Right kidney (tissue), 9 donors: ENCODE data around the gene CENPQ.
"Not testable (repeated sequence)": the region's sequence is repeated elsewhere in the genome, so short reads cannot be mapped to it uniquely, and the experiment has no call there.

ENCODE experiments used
- DNase-seq: peaks from one replicate; pipeline ENCODE4 v3.0.0-alpha.2; 2016
- long read RNA-seq, 8 donors: transcript quantifications; one replicate each; lab custom pipeline, GENCODE V29; 2026

Gene CENPQ
- long read RNA-seq, donor 1, partial matches to known transcripts: 0 of 8 reads
- long read RNA-seq, donor 1, other reads (novel, unspliced or antisense): 5 of 8 reads
- long read RNA-seq, donor 2, partial matches to known transcripts: 0 of 1 reads
- long read RNA-seq, donor 2, other reads (novel, unspliced or antisense): 0 of 1 reads
- long read RNA-seq, donor 3: 0 reads
- long read RNA-seq, donor 4, partial matches to known transcripts: 0 of 3 reads
- long read RNA-seq, donor 4, other reads (novel, unspliced or antisense): 0 of 3 reads
- long read RNA-seq, donor 5, transcript CENPQ-201 (9 exons, 1,733 nt): major isoform, 5 of 11 reads
- long read RNA-seq, donor 5, partial matches to known transcripts: 0 of 11 reads
- long read RNA-seq, donor 5, other reads (novel, unspliced or antisense): 6 of 11 reads
- long read RNA-seq, donor 6, partial matches to known transcripts: 0 of 1 reads
- long read RNA-seq, donor 6, other reads (novel, unspliced or antisense): 0 of 1 reads
- long read RNA-seq, donor 7, partial matches to known transcripts: 0 of 1 reads
- long read RNA-seq, donor 7, other reads (novel, unspliced or antisense): 0 of 1 reads
- long read RNA-seq, donor 8, partial matches to known transcripts: 0 of 1 reads
- long read RNA-seq, donor 8, other reads (novel, unspliced or antisense): 0 of 1 reads

- peak; percentile 79 for DNase-seq
Measured at GRCh38 chr6:49462927-49463611, at the start of gene CENPQ, which contains the start of gene MMUT. Gene CENPQ, plus strand, starts transcription at chr6:49463370. Its CDS starts 6,807 bp downstream, at chr6:49470177. Gene MMUT, minus strand, starts transcription at chr6:49463253. Its CDS starts 3,787 bp downstream, at chr6:49459466.

- DNase-seq: no peak
Measured at GRCh38 chr6:49415358-49415757, 47.8 kb upstream of the CENPQ start.

- DNase-seq: no peak
Measured at GRCh38 chr6:49416195-49416594, 47.0 kb upstream of the CENPQ start.

GRCh38 chr6:49423817-49424216, 39.4 kb upstream of the CENPQ start:
- no peak for DNase-seq

GRCh38 chr6:49430187-49430586, 33.0 kb upstream of the CENPQ start:
- no peak for DNase-seq

GRCh38 chr6:49430866-49431265, 32.3 kb upstream of the CENPQ start:
- DNase-seq: no peak

- no peak for DNase-seq
Measured at GRCh38 chr6:49453221-49453620, 9.9 kb upstream of the CENPQ start.

GRCh38 chr6:49454787-49455709, 8.1 kb upstream of the CENPQ start:
- no peak for DNase-seq

- DNase-seq: no peak
Measured at GRCh38 chr6:49457771-49458170, 5.4 kb upstream of the CENPQ start.

- no peak for DNase-seq
Measured at GRCh38 chr6:49462071-49462470, 1.1 kb upstream of the CENPQ start.

GRCh38 chr6:49462599-49462926, 607 bp upstream of the CENPQ start:
- DNase-seq: no peak

- no peak for DNase-seq
Measured at GRCh38 chr6:49463612-49463967, 420 bp downstream of the CENPQ start.

- DNase-seq: no peak
Measured at GRCh38 chr6:49464691-49465090, 1.5 kb downstream of the CENPQ start.

- DNase-seq: no peak
Measured at GRCh38 chr6:49468042-49468441, 4.9 kb downstream of the CENPQ start.

GRCh38 chr6:49476564-49476963, 13.4 kb downstream of the CENPQ start:
- DNase-seq: not testable (repeated sequence)

GRCh38 chr6:49479308-49479970, 16.3 kb downstream of the CENPQ start:
- DNase-seq: no peak

- not testable (repeated sequence) for DNase-seq
Measured at GRCh38 chr6:49481846-49482245, 18.7 kb downstream of the CENPQ start.

GRCh38 chr6:49483380-49483779, 20.2 kb downstream of the CENPQ start:
- not testable (repeated sequence) for DNase-seq

- DNase-seq: no peak
Measured at GRCh38 chr6:49490633-49491032, 27.5 kb downstream of the CENPQ start.

- no peak for DNase-seq
Measured at GRCh38 chr6:49497304-49497703, 34.1 kb downstream of the CENPQ start.

- DNase-seq: no peak
Measured at GRCh38 chr6:49499126-49499525, 36.0 kb downstream of the CENPQ start.

- DNase-seq: no peak
Measured at GRCh38 chr6:49499623-49500022, 36.5 kb downstream of the CENPQ start, which contains the start of gene GLYATL3. Gene GLYATL3, plus strand, starts transcription at chr6:49499923. Its CDS starts 12,068 bp downstream, at chr6:49511991.
